Fibroblast of lung (primary cell): ENCODE data around the gene NUDT4.

Experiments used
- EZH2 ChIP-seq: IDR thresholded peaks from 2 replicates; pipeline ENCODE4 v1.5.1; 2012; ENCODE audit warnings: low read length, control low read depth, mild to moderate bottlenecking; ENCODE audit errors: missing control alignments
- TF ChIP-seq, protein P1 (sequence below), 2 donors: IDR thresholded peaks in 1 of 2; conservative IDR thresholded peaks in 1 of 2; 1 replicate in 1 of 2; 2 replicates in 1 of 2; pipeline ENCODE4 v1.5.1; 2011 to 2012; ENCODE audit warnings: low read length in 2 of 2, control low read depth in 1 of 2, inconsistent platforms in 1 of 2, low read depth in 1 of 2, mild to moderate bottlenecking in 1 of 2

DNA sequence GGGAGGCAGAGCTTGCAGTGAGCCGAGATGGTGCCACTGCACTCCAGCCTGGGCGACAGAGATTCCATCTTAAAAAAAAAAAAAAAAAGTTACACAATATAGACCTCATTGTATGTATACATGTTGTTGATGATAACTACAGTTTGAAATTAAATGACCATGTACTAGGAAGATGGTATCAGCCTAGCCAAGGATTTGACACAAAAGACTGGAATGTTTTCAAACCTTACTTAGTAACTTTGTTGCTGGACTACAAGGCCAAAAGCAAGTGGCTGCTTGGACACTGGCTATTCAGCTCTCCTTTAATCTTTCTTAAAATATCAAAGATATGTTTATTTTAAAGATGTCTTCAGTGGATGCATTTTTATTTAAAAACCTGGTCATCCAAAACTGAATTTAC lies 18.9 kb upstream of the NUDT4 start:
- TF ChIP-seq, protein P1, sequence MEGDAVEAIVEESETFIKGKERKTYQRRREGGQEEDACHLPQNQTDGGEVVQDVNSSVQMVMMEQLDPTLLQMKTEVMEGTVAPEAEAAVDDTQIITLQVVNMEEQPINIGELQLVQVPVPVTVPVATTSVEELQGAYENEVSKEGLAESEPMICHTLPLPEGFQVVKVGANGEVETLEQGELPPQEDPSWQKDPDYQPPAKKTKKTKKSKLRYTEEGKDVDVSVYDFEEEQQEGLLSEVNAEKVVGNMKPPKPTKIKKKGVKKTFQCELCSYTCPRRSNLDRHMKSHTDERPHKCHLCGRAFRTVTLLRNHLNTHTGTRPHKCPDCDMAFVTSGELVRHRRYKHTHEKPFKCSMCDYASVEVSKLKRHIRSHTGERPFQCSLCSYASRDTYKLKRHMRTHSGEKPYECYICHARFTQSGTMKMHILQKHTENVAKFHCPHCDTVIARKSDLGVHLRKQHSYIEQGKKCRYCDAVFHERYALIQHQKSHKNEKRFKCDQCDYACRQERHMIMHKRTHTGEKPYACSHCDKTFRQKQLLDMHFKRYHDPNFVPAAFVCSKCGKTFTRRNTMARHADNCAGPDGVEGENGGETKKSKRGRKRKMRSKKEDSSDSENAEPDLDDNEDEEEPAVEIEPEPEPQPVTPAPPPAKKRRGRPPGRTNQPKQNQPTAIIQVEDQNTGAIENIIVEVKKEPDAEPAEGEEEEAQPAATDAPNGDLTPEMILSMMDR (conservative IDR thresholded peaks at IDR 0.05 in 1 of 2, IDR thresholded peaks at IDR 0.05 in 1 of 2; ENCODE audit: low read depth in 1 of 2, low read length in 2 of 2): no peak
- no peak for TF ChIP-seq EZH2
